Testis (tissue), 2 donors: ENCODE data around the gene HLA-DRB1.

Experiments
- POLR2A ChIP-seq: fragments of 450-650 bp; IDR thresholded peaks from one replicate; pipeline ENCODE4 v1.6.1; 2017; ENCODE audit warnings: antibody characterized with exemption, mild to moderate bottlenecking, moderate library complexity
- TF ChIP-seq, protein P1 (sequence below), 3 experiments: fragments of 450-650 bp in 2 of 3; fragments of 200-600 bp in 1 of 3; sonication (generic) in 1 of 3; IDR thresholded peaks; one replicate each; pipeline ENCODE4 v1.5.1; 2016 to 2019; ENCODE audit warnings: antibody characterized with exemption in 3 of 3, mild to moderate bottlenecking in 2 of 3, moderate library complexity in 1 of 3

DNA sequence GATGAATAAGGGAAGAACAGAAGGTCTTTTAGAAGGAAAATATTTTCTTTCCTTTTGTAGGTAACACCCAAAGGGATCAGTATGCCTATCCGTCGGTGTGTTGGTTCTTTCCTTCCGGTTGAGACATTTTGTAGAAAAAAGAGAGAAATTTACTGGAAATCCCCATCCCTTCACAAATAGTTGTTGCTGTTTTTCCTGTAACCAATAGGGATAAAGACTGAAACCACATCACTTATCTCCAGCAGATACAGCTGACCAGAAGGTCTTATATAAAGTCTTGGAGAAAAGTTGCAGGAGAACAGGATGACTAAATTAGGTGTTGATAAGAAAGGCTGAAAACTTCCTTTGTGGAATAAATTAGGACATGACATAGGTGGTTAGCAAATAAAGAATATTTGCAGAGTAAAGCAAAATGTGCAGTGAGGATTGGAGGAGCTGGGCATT, 14.8 kb upstream of the HLA-DRB1 start:
- TF ChIP-seq POLR2A: no peak
- TF ChIP-seq, protein P1, sequence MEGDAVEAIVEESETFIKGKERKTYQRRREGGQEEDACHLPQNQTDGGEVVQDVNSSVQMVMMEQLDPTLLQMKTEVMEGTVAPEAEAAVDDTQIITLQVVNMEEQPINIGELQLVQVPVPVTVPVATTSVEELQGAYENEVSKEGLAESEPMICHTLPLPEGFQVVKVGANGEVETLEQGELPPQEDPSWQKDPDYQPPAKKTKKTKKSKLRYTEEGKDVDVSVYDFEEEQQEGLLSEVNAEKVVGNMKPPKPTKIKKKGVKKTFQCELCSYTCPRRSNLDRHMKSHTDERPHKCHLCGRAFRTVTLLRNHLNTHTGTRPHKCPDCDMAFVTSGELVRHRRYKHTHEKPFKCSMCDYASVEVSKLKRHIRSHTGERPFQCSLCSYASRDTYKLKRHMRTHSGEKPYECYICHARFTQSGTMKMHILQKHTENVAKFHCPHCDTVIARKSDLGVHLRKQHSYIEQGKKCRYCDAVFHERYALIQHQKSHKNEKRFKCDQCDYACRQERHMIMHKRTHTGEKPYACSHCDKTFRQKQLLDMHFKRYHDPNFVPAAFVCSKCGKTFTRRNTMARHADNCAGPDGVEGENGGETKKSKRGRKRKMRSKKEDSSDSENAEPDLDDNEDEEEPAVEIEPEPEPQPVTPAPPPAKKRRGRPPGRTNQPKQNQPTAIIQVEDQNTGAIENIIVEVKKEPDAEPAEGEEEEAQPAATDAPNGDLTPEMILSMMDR (IDR thresholded peaks at IDR 0.05): no peak
